Head of caudate nucleus (tissue), 42 donors: ENCODE measurements around the gene ZBTB44.

Source experiments
- DNase-seq, 42 donors: peaks; one replicate each; pipeline versions ENCODE4 v3.0.0 to v3.0.0-alpha.2; 2020 to 2021; ENCODE audit warnings: mixed read lengths in 7 of 42
- intact Hi-C: fragments of 100-400 bp; cut with DNase I; formaldehyde crosslinking; loops from one replicate; pipeline ENCODE4 v1.15.0; 2022

The ZBTB44 gene

GRCh38 chr11:130190371-130190881, 124.3 kb downstream of the ZBTB44 start:
- DNase-seq: no peak
- intact Hi-C loops: no loop called here

DNA sequence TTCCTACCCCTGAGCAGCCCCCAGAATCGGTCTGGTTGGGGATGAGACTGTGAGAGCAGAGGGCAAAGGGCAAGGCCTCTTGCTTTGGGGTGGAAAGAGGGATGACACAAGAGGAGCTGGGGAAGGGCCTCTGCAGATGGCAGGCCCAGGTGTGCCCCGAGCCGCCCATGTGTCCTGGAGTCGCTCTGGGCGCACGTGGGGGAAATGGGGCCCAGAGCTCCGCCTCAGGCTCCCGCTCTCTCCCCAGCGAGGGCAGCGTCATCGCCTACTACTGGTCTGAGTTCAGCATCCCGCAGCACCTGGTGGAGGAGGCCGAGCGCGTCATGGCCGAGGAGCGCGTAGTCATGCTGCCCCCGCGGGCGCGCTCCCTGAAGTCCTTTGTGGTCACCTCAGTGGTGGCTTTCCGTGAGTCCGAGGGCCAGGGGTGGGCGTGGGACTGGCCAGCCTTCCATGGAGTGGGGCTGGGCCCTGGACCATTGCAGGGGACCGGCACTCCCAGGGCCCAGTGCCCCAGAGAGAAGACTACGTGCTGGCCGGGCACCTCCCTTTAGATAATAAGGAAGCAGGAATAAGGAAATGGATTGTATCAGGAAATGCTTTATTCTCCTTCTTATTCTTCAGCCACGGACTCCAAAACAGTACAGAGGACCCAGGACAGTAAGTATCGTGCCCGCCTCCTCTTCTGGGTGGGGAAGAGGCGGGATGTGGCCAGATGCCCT, 125.1 kb downstream of the ZBTB44 start:
- intact Hi-C loops: no loop called here
- no peak for DNase-seq

DNA sequence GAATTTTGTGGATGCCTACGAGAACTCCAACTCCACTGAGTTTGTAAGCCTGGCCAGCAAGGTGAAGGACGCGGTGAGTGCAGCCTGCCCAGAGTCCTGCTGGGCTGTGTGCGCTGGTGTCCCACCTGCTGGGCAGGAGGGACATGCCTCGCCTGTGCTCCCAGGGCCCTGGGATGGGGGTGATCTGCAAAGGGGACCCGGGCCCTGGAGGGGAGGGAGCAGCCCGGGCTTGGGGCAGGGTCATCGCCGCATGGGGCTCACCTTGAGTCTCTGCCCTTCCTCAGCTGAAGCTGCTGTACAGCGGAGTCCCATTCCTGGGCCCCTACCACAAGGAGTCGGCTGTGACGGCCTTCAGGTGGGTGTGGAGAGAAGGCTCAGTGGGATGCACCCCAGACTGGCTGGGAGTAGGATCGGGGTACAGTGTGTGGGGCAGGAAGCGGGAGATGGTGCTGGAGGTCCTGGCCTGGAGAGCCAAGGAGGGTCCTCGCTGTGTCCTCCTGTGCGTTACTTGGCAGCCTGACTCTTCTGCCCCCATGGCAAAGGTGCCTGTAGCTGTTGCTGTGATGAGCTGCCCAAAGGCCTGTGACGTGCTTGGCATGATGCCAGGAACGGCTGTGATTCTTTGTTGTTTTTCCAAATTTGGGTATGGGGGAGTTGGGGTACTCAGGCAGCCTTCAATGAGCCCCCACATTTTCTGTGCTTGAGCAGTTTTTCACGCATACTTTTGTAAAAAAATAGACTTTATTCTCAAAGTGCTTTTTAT, 126.0 kb downstream of the ZBTB44 start:
- intact Hi-C loops: no loop called here

DNA sequence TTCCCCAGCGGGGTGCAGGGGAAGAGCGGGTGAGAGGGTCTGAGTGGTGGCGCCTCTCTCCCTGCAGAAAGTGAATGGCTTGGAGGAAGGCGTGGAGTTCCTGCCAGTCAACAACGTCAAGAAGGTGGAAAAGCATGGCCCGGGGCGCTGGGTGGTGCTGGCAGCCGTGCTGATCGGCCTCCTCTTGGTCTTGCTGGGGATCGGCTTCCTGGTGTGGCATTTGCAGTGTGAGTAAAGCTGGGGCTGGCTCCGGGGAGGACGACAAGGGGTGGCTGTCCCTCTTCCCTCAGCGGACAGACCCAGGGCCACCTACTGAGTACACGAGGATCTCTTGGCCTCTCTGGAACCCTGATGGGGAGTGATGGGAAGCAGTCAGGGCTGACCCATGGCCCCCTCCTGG, 126.7 kb downstream of the ZBTB44 start:
- intact Hi-C loops: no loop called here
- DNase-seq: no peak

More for the DNA sequence above, 126.0 kb downstream of the ZBTB44 start:
- DNase-seq: no peak

GRCh38 chr11:130187096-130187495, 127.6 kb downstream of the ZBTB44 start:
- intact Hi-C loops: no loop called here

DNA sequence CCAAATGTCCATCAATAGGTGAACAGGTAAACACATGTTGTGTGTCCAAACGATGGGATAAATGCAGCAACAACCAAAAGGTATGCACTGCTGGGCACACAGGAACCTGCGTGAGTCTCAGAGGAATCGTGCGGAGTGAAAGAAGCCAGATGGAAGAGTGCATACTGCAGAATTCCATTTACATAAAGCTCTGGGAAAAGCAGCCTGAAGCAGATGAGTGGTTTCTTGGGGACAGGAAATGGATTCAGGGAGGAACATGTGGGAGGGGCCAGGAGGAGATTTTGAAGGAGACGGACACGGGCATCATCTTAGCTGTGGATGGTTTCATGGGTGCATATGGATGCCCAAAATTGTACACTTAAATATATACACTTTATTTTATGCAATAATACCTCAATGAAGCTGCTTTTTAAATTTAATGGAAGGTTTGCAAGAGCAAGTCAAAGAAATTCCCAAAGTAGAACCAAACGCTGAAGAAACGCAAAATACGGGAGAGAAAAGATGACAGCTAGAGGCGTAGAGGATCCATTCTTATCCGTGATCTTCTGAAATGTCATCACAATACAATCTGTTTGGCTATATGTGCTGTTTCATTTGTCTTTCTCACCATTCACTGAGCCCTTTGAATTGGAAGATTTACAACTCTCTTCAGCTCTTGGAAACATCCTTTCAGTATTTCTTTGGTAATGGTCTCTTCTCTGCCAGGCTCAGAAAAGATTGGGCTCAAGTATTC, 130.7 kb downstream of the ZBTB44 start:
- DNase-seq: no peak
- intact Hi-C loops: no loop called here

More at GRCh38 chr11:130187096-130187495, 127.6 kb downstream of the ZBTB44 start:
- DNase-seq: no peak

DNA sequence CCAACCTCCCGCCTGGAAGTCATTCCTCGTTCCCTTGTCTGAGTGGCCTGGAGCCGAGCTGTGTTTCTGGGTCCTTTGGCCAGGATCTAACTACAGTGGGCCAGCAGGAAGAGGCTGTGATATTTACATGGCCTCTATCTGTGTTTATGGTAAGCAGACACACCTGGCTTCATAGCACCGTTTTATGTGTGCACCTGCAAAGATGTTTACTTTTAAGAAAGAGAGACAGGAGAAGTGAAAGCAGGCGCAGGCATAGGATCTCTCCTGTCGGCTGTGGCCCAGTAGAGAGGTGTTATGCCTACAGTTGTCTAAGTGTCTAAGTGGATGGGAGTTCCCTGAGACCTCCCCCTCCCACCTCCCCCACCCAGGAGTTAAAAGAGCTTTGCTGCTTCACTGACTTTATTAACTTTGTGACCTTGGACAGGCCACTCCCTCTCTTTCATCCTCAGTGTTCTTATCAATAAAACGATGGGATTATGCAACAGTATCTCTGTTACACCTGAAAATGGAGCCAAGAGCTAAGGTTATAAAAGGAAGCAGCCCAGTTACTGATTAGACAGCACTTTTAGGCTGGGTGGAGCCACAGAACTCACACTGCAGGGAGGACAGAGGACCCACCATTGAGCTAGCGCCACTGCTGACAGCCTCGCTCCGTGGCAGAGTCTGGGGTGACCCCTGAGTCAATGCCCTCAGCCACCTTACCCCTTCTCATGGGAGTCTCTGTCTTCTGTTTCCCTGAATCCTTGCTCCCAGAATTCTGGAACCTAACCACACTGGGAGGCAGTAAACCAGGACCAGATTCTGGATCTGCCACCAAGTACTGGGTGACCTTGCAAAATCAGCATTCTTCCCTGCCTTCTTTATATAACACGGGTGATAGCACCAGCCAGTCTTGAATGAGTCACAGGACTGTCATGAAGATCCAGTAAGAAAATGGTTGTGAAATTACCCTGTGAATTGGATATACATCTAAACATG, 133.1 kb downstream of the ZBTB44 start:
- intact Hi-C loops: no loop called here
- peak in 13 of 42 donors; percentile 11 to 67 (median 26) for DNase-seq

DNA sequence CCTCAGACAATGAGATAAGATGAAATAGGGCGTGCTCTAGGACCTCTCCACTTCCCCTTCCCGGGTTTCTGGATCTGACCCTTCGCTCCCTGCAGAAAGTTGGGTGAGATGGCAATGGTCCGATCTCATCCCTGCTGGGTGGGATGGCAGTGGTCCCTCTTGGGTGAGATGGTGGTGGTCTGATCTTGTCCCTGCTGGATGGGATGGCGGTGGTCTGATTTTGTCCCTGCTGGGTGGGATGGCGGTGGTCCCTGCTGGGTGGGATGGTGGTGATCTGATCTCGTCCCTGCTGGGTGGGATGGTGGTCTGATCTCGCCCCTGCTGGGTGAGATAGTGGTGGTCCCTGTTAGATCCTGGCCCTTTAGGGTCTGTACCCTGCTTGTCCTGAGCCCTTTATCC, 133.8 kb downstream of the ZBTB44 start:
- no peak for DNase-seq
- intact Hi-C loops: no loop called here

GRCh38 chr11:130180491-130180890, 134.2 kb downstream of the ZBTB44 start:
- peak in 22 of 42 donors; percentile 8 to 77 (median 38) for DNase-seq
- intact Hi-C loops: no loop called here

DNA sequence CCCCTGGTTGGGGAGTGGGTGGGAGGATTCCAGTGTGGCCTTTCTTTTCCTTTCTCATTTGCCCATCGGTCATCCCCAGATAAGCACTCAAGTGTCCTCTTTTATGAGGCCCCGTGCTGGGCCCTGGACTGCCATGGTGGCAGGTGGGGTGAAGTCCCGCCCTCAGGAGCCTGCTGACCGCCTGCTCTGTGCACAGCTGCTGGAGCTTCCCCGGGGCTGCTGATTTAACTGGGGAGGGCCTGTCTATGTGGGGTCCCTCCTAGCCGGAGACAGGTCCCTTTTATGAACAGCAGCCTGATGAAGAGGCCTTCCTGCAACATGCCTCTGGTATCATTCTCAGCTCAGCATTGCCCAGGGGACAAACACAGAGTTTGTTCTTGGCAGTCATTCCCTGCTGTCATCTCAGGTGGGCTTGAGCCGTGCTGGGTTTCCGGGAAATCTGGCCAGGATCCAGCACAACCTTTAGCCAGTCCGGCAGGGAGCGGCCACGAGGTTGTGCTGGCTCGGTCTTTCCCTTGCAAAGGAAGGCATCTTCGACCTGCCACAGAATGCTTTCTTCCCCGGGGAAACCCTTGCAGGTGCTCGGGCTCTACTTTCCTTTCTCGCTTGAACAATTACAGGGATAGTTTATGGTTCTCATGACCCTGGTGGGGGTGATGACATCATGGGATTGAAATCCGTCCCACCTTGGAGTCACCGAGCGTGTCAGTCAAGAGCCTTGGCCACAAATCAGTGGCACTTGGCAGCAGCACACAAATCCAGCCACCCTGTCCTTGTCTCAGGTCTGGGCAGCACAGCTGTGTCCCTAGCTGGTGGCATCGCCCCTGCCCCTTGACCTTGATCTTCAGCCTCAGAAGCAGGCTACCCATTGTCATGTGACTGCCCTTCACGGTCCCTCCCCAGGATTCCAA, 135.1 kb downstream of the ZBTB44 start:
- intact Hi-C loops: no loop called here
- no peak for DNase-seq

DNA sequence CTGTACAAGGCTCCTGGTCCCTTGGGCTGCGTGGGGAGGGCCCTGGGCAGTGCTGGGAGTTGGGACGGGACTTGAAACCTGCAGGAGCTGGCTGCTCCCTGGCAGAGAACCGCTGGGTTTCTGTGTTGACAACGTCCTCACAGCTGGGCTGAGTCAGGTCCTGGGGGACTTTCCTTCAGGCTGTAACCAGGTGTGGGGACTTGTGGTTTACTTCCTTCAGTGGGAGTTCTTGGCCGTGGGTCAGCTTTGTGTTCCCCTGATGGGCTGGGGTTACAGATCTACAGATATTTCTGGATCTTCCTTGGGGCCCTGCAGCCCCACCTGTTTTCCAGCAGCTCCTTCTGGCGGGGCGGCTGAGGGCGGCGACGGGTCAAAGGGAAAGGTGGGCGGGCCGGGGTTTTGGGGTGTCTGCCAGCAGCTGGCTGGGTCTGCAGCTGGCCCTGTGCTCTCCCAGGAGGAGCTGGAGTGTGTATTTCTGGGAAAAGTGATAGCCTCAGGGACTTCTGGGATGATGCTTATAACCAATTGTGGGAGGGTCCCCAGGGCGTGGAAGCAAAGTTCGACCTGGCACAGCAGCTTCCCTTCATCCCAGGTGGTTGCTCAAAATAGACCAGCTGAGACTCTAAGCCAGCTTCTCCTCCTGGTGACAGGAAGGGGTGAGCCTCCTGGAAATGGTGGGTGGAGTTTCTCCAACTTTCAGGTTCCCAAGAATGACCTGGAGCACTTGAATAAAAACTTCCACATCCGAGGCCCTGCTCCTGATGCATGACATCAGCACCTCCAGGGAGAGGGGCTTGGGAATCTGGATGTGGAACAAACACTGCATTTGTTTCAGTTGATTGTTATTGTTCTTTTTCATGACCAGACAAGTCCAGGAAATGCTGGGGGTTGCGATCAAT, 136.0 kb downstream of the ZBTB44 start:
- no peak for DNase-seq
- intact Hi-C loops: no loop called here

GRCh38 chr11:130177782-130178181, 136.9 kb downstream of the ZBTB44 start:
- intact Hi-C loops: no loop called here
- no peak for DNase-seq
